Activated gamma-delta T cell treated with Interleukin-2 at 50 U/mL for 16 hours (primary cell): ENCODE data around the gene RANBP1.

Experiments used
- DNase-seq: peaks from one replicate; pipeline ENCODE4 v3.0.0-alpha.2; 2020

RANBP1 gene

DNA sequence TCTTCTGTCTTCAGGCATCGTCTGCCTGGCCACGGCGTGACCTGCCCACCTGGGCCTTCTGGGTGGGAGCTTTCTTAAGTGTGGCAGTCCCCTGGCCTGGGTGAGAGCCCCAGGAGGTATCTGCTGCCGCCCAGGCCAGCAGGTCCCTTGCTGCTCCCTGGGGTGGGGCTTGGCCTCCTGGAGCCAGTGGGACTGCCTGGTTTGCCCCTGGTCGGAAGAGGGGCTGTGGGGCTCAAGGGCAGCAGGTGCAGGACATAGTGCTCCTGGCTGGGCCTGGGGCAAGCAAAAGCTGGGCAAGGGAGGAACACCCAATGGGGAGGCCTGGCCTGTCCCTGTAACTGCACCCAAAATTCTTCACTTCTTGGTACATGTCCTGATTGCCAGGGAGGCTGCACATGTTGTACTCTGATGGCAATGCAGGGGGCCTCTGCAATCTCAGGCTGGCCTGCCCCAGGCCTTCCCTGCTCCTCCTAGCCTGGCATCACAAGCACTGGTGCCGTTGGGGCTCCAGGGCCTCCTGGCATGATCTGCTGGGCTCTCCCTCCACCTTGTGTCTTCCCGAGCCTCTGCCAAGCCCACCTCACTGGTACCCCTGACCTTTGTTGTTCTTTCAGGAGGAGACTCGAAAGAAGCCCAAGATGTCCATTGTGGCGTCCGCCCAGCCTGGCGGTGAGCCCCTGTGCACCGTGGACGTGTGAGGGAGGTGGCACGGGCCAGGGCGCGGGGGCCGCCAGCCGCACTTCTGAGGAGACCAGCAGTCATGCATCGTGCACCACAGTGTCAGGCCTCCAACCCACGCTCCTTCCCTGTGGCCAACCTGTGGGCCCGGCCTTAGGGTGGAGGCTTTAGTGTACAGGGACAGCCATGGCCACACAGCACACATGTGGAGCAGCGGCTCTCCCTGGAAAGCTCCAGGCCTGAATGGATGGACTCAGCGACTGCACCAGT, 6.2 kb upstream of the RANBP1 start:
- DNase-seq, result no peak

DNA sequence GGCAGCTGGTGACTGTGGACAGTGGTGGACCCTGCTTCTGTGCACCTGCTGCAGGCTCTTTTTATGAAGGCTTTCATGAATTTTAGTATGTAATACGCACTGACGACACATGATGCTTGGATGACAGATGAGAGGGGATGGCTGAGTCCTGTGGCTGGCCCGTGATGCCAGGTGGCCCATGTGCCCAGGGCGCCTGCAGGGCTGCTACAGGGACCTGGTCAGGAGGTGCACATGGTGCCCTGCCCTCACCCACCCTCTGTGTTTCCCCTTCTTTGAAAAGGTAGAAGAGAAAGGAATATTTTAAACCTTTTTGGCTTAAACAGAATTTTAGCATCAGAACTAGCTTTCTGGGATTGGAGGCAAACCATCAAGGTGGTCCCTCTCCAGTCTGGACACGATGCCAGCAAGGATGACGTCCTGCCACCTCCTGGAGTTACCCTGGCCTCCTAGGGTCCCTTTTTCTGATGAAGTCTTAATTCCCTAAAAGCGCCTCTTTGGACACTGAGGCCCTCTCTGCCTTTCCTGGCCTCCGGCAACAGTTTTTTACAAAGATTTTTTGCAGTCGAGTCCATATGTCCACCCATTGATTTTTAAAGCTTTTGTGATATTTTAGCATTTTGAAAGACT, 5.4 kb upstream of the RANBP1 start:
- DNase-seq, result no peak

DNA sequence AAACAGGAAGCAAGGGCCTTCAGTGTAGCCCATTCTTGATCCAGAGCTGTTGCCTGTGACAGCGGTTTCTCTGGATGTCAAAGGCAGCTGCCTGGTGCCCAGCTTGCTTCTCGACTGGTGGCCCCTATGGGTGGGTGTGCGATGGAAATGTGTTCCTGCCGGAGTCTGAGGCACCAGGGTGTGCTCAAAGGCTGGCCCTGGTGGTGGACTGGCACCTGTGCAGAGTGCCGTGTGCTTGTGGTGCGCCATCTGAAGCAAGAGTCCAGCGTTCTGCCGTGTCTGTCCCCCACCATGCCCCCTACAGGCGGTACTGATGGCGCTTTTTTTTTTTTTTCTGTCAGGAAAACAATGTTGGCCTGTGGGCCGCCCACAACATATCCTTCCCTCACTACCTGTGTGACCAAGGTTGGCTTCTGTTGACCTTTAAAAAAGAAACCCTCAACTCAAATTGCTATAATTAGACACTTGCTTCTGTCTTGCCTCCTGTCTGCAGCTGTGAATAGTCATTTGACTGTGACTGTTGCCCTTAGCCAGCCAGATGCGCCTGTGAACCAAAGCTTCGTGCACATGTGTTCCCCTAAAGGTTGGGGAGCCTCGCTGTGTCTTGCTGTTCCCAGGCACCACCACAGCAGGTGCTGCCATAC, 4.7 kb upstream of the RANBP1 start:
- peak; percentile 37 for DNase-seq

DNA sequence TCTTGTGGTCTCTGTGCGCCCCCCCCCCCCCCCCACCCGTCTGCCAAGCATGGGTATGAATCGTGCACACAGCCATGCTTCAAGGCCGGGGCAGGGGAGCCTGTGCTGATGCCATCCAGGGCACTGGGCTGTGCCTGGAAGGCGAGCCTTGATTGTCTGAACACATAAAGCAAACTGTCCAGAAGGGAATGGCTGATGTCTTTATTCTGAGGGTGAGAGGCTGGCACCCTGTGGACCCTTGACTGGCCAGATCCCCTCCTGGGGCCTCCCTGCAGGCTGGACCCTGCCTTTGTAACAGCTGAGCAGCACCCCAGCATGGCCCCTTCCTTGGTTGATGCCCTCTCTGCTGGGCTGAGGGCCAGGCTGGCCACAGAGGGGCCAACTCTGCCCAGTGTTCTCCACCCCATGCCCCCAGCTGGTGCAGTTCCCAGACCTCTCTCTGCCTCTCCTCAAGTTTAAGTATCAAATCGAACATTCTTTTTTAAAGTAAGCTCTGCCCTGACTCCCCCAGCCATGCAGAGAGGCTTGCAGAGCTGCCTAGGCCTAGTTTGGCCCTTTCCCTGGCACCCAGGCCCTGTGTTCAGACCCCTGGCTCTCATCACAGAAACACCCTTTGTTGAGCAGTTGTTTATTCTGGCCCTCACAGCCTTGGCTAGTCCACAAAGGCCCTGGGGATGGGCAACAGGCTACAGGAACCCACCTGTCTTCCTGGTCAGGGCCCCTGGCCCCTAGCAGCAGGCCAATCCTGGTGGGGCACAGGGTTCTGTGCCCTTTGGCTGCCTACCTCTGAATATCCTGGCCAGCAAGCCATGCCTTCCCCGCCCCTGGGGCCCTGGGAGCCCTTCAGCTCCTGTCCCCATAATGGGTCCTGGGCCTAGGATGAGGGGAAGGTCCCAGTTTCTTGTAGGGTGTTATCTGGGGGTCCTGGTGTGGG, 3.9 kb upstream of the RANBP1 start:
- no peak for DNase-seq

DNA sequence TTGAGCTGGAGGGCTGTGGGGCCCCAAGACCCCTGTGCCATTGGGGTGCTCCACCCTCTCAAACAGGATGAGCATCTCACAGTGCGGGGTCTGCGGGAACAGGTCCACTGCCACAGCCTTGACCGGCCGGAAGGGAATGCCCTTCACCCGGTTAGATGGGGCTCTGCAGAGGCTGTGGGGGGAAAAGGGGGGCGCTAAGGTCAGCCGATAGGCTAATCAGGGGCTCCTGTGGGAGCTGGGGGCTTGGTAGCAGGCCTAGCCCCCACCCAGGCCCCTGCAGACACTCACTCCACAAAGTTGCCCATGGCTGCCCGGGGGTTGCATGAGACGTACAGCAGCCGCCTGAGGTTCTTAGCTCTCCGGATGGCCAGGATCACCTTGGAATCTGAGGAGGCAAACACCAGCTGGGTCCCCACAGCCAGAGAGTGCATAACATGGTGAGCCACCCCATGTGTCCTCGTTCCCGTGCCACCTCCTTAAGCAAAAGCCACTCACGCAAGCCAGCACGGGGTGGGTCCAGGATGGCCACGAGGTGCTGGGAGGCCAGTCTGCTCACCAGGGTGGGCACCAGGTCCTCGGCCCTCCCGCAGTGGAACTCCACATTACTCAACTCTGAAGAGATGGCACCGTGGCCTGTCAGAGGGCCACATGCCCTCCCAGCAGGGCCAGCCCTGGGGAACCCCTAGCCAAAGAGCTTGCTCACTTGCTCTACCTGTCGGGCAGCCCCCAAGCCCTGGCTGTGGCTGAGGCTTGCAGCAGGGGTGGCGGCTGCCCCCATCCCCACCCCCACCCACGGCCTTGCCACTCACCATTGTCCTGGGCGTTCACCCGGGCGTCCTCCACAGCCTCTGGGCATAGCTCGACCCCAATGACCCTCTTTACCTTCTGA, 3.0 kb upstream of the RANBP1 start:
- no peak for DNase-seq

DNA sequence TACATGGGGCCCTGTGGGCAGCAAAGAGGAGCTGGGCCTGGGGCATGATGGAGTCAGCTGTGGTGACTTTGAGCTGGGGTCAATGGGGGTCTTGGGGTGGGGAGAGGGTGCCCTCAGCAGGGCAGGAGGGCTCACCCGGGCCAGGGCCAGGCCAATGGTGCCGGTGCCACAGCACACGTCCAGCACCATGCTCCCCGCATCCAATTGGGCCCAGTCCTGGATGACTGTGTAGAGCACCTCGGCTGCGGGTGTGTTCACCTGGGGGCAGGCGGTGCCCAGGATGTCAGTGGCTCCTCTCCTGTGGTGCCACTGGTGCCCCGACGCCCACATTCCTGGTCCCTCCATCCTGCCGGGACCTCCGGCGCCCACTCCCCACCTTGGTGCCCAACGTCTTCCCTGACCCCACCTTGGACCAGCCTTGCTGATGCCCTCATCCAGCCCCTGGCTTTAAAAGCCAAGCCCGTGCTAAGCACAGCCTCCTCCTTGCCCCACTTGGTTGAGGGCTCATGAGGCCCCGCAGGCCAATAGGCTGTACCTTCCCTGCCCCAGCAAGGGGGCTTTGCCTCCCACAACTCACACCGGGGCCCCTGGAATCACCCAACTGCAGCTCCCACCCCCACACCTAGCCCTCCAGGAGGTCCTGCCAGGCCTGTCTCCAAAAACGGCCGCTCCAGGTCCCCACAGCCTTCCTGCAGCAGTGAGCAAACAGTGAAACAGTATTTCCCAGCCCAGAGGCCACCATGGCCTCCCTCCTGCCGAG, 2.2 kb upstream of the RANBP1 start:
- DNase-seq, result no peak

DNA sequence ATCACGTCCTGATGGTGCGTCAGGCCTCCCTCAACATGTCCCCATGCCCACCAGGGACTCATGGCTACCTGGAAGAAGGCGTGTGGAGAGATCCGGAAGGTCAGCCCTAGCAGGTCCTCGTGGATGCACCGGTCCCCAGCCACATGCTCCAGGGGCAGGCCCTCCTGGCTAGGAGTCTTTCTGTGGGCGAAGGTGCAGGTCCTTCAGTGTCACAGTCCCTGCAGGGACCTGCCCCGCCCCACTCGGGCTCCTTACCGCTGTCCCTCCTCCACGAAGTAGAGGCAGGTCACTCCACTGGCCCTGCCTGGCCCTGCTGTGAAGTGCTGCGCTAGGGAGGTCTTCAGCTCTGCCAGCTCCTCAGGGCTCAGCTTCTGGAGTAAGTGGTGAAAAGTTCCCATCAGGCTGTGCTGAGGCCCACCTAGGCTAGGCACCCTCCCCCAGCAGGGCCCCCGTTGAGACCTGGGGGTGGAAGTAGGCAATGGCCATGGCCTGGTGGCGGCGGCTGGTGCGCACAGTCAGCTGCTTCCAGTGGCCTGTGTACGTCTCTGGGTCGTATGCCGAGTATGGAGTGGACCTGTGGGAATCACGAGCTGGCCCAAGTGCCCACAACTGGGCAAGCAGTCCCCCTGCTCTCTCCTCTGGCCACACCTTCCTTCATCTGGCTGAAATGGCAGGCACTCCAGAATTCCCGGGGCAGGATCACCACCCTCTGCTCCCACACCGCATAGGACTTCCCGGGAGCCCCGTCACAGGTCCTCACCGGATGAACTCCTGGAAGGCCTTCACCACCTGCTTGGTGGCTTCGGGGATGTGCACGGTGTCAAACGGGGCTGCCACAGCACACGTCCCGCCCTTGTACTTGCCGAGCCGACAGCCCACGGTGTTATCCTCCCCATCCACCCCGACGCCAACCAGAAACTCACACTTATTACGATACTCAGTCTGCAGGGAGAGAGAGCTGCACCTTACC, 1.1 kb upstream of the RANBP1 start:
- DNase-seq, result no peak

DNA sequence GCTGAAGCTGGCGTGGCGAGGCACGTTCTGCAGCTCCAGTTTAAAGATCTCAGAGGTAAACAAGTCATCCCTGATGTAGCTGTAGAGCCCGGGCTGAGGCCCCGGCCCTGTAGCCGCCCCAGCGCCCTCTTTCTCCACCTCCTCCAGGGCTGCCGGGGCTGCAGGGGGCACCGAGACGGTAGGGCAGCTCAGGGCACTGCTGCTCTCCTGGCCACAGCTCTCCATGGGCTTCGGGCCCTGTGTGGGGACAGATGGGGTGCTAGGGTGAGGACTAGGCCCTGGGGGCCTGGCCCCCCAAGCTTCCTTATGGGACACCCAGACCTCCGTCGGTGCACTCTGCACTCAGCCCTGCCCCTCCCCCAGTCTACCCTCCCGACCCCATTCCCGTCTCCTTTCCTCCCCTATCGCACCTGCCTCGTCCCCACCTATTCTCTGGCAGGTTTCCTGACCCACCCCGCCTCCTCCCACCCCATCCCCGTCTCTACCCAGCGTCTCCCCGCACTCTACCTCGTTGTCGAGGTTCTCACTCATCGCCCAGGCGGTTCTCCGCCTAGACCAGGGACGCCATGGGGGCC, 559 bp downstream of the RANBP1 start:
- DNase-seq, result no peak

DNA sequence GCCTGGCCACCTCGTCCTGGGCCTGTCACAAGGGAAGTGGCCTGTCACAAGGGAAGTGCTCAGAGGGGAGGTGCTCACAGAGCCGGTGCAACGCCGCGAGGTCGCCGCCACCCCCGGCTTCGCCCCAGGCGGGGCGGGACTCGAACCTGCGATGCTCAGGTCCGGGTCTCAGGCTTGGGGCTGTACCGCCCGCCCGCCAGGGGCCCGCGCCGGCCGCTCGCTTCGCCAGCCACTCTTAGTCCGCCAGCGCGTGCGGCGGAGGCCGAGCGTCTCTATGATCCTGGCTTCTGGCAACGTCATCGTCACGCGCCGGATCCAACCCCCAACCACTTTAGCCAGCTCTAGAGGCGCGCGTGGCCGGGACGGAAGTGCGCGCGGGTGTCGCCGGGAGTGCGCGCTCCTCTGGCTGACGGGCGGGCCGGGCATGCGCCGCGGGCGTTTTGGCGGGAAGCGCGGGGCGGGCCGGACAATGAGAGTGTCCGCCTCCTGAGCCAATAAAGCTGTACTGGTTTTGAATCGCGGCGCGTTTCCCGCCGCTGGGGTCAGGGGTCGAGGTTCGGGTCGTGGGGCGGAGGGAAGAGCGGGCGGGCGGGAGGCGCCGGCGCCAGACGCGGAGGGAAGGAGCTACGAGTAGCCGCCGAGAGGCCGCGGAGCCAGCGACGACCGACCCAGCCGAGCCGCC, 1.2 kb downstream of the RANBP1 start, which contains the start of gene TRMT2A:
Gene TRMT2A (minus strand): TSS at position 276 of the 682 bp plus-strand sequence. CDS start 320 bp downstream, outside the sequence.
- peak; percentile 93 for DNase-seq

DNA sequence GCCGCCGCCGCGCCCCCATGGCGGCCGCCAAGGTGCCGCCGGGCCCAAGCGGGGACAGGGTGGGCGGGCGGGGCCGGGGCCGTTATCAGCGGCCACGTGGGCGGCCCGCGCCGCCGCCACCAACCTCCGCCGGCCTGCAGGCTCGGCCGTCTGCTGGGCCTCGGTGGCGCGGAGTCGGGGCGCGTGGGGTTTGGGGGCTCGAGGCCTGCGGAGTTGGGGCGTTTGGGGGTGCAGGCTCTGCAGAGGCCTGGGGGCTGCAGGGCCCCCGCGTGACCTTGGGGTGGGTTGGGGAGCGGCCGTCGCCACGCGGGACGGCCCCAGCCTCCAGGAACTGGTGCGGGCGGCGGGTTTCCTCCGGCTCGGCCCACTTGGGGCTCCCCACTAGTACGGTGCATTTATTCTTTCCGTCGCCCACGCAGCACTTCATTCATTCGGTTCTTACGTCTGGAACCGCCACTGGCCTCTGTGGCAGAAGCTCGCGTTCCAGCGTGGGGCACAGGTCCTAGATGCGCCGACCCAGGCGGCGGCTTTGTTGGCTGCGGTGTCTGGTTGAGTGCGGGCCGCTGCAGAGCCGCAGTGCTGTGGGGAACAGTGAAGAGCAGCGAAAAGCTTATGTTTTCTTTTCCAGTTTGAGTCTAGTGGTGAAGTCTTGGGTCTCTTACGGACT, 1.9 kb downstream of the RANBP1 start:
- DNase-seq, result peak; percentile 42

DNA sequence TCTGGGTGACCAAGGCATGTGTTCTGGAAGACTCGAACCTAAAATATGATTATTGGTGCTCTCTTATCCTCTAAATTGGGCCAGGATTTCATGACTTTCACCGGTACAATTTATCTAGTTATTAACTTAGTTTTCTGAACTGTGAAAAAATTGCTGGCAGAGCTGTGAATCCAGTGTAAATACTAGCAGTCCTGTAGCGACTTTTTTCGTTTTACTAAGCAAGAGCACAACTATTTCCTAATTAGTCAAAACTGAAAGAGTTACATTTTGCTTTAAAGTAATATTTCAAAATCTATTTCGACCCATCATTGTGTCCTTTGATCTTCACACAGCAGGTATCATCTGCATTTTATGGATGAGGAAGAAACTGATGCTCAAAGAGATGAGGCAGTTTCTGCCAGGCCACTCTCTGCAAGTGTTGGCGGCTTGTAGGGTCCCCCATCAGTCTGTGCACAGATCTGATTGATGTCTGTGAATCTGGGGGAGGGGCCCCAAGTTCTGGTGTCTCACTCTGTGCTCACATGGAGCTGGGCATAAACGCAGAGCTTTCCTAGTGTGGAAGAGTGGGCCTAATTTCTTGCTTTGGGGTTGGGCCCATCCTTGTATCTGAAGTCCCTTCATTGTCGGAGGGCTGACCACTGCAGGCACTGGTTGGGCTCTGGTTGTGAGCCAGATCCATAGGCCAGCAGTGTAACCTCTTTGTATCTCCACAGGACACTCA, 2.6 kb downstream of the RANBP1 start:
- no peak for DNase-seq

DNA sequence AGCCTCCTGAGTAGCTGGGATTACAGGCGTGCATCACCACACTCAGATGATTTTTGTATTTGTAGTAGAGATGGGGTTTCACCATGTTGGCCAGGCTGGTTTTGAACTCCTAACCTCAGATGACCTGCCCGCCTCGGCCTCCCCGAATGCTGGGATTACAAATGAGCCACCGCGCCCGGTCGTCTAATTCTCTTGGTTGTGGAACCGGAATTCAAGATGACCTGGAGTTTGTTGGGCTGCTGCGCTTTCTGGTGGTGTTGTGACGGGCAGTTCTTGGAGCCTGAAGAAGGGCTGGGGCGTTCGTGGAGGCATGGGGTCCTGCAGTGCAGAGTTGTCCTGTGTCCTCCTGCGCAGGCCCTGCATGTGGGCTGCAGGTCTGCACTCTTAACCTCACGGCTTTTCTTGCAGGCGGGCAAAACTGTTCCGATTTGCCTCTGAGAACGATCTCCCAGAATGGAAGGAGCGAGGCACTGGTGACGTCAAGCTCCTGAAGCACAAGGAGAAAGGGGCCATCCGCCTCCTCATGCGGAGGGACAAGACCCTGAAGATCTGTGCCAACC, 6.0 kb downstream of the RANBP1 start:
- no peak for DNase-seq

DNA sequence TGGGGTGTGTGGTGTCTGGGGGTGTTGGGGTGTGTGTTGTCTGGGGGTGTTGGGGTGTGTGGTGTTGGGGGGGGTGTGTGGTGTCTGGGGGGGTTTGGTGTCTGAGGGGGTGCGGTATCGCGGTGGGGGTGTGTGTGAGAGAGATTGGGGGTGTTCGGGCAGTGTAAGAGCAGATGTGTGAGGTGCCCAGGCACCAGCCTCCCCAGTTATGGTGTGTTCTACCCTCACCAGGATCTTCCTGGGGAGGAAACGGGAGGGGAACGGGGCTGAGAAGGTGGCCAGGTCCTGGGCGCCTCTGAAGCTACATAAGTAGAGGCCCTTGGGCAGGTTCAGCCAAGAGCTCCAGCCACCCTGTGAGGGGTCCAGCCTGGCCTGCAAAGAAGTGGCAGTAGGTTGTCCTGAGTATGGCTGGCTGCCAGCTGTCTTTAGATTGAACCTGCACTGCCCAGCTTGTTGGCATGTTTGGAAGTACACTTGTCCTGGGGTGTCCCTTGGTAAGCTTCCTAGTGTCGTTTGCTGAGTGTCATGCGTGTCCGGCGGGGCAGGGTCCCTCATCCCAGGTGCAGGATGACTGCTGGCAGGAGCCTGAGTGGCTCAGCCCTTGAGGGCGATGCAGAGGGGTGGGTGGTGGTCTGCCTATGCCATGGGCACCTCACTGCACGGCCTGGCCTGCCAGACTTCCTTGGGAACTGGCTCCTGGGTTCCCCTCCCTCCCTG, 7.6 kb downstream of the RANBP1 start:
- DNase-seq, result no peak

DNA sequence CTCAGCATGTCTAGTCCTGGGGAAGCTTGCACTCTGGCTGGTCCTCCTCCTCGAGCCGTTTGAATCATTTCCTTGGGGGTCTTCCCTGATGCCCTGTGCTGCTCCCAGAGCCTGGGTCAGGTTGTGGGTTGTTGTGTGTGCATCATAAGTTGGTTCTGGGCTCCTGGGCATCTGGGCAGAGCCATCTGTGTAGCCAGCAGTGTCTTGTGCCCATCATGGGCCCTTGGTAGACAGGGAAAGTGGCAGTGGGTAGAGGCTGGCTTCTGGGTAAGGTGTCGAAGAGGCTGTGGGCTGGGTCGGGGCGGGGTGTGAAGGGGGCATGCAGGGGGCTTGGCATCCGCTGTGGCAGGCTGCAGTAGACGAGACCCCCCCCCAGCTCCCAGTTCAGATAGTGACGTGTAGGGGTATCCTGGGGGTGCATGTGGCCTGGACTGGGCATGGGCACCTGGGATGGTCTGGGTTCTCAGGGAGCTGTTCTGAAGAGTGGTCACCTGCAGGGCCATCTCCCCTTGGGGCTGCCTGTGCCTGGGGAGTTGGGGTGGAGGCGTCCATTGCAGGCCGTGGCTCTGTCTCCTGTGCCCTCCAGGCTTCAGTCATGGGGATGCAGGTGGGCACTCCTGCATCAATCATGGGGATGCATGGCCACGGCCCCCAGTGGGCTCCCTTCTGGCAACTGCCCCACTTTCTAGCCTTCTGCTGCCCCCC, 8.3 kb downstream of the RANBP1 start:
- no peak for DNase-seq
